ENCODE data around the gene THG1L.
A peak's percentile ranks its signal among the peaks of the same experiment; 100 is the strongest.
"Not testable (repeated sequence)": the region's sequence is repeated elsewhere in the genome, so short reads cannot be mapped to it uniquely, and the experiment has no call there.

The THG1L gene

GRCh38 chr5:157726607-157727006, 4.6 kb upstream of the THG1L start:
- DNase-seq (ENCODE audit: low spot score); FAIRE-seq: not testable (repeated sequence)

- DNase-seq (ENCODE audit: low spot score); FAIRE-seq: not testable (repeated sequence)
Measured at GRCh38 chr5:157727858-157728257, 3.4 kb upstream of the THG1L start.

GRCh38 chr5:157729858-157730257, 1.4 kb upstream of the THG1L start:
- FAIRE-seq (no peak), DNase-seq (ENCODE audit: low spot score) (no peak)

GRCh38 chr5:157730900-157731271, 334 bp upstream of the THG1L start:
- FAIRE-seq = no peak
- no peak for DNase-seq (ENCODE audit: low spot score)

- FAIRE-seq (no peak), DNase-seq (ENCODE audit: low spot score) (no peak)
Measured at GRCh38 chr5:157732130-157732514, 902 bp downstream of the THG1L start.

- FAIRE-seq (no peak), DNase-seq (ENCODE audit: low spot score) (no peak)
Measured at GRCh38 chr5:157732596-157733262, 1.5 kb downstream of the THG1L start.

- no peak for FAIRE-seq
- DNase-seq (ENCODE audit: low spot score) = no peak
Measured at GRCh38 chr5:157734436-157734835, 3.2 kb downstream of the THG1L start.

GRCh38 chr5:157735991-157736390, 4.8 kb downstream of the THG1L start:
- FAIRE-seq (no peak), DNase-seq (ENCODE audit: low spot score) (no peak)

- no peak for DNase-seq (ENCODE audit: low spot score)
- no peak for FAIRE-seq
Measured at GRCh38 chr5:157739388-157740228, 8.4 kb downstream of the THG1L start.

- DNase-seq (ENCODE audit: low spot score) (peak; percentile 16), FAIRE-seq (no peak)
Measured at GRCh38 chr5:157740229-157740610, 9.0 kb downstream of the THG1L start.

GRCh38 chr5:157741131-157741530, 9.9 kb downstream of the THG1L start:
- FAIRE-seq (no peak), DNase-seq (ENCODE audit: low spot score) (no peak)

GRCh38 chr5:157743163-157744050, 12.2 kb downstream of the THG1L start, which contains the start of gene LSM11:
Gene LSM11 (plus strand): TSS chr5:157743712. CDS start chr5:157743751, 39 bp downstream.
- FAIRE-seq = no peak
- DNase-seq (ENCODE audit: low spot score) = peak; percentile 59

- FAIRE-seq (no peak), DNase-seq (ENCODE audit: low spot score) (no peak)
Measured at GRCh38 chr5:157744051-157745011, 13.1 kb downstream of the THG1L start.

- DNase-seq (ENCODE audit: low spot score) = no peak
- FAIRE-seq = no peak
Measured at GRCh38 chr5:157745041-157745456, 13.8 kb downstream of the THG1L start.

- FAIRE-seq (no peak), DNase-seq (ENCODE audit: low spot score) (no peak)
Measured at GRCh38 chr5:157747173-157747740, 16.0 kb downstream of the THG1L start.

- DNase-seq (ENCODE audit: low spot score) (no peak), FAIRE-seq (no peak)
Measured at GRCh38 chr5:157747766-157748700, 16.8 kb downstream of the THG1L start.

GRCh38 chr5:157748760-157749461, 17.7 kb downstream of the THG1L start:
- FAIRE-seq = no peak

GRCh38 chr5:157749462-157749799, 18.2 kb downstream of the THG1L start:
- FAIRE-seq = no peak

More at GRCh38 chr5:157748760-157749461, 17.7 kb downstream of the THG1L start:
- DNase-seq (ENCODE audit: low spot score) = peak; percentile 37

More at GRCh38 chr5:157749462-157749799, 18.2 kb downstream of the THG1L start:
- no peak for DNase-seq (ENCODE audit: low spot score)
